ENCODE measurements around the gene NLRC5. TPM values are rescaled to one million over a fixed set of nuclear protein-coding genes. Genes with fewer than 3 reads are reported as not detected.
A peak's percentile ranks its signal among the peaks of the same experiment; 100 is the strongest.

NLRC5 gene
- total RNA-seq = 11.9 TPM

- peak; percentile 35 for DNase-seq
These were observed at the start of gene NLRC5 for GRCh38 chr16:56988948-56989945. TSS of gene NLRC5 (plus strand) at chr16:56989557. CDS start at chr16:57020713, 31,156 bp downstream.

GRCh38 chr16:56939801-56940200 is 49.6 kb upstream of the NLRC5 start:
- DNase-seq = no peak

- no peak for DNase-seq
These were observed 48.3 kb upstream of the NLRC5 start for GRCh38 chr16:56941092-56941491.

- no peak for DNase-seq
These were observed 47.5 kb upstream of the NLRC5 start for GRCh38 chr16:56941856-56942331.

- no peak for DNase-seq
These were observed 45.5 kb upstream of the NLRC5 start for GRCh38 chr16:56943761-56944375.

GRCh38 chr16:56944954-56945839 is 44.2 kb upstream of the NLRC5 start:
- DNase-seq = no peak

- DNase-seq = no peak
These were observed 43.4 kb upstream of the NLRC5 start for GRCh38 chr16:56945847-56946527.

- no peak for DNase-seq
These were observed 42.4 kb upstream of the NLRC5 start for GRCh38 chr16:56946767-56947603.

- DNase-seq = no peak
These were observed 41.8 kb upstream of the NLRC5 start for GRCh38 chr16:56947604-56947995.

- DNase-seq = no peak
These were observed 41.1 kb upstream of the NLRC5 start for GRCh38 chr16:56948234-56948633.

- no peak for DNase-seq
These were observed 39.3 kb upstream of the NLRC5 start for GRCh38 chr16:56950051-56950450.

GRCh38 chr16:56950455-56950854 is 38.9 kb upstream of the NLRC5 start:
- DNase-seq = no peak

GRCh38 chr16:56950881-56951771 is 38.2 kb upstream of the NLRC5 start:
- no peak for DNase-seq

- DNase-seq = no peak
These were observed 36.4 kb upstream of the NLRC5 start for GRCh38 chr16:56953006-56953405.

- no peak for DNase-seq
These were observed 33.3 kb upstream of the NLRC5 start for GRCh38 chr16:56956076-56956475.

- DNase-seq = no peak
These were observed 32.6 kb upstream of the NLRC5 start for GRCh38 chr16:56956756-56957155.

GRCh38 chr16:56960681-56961281 is 28.6 kb upstream of the NLRC5 start:
- no peak for DNase-seq

GRCh38 chr16:56961386-56961785 is 28.0 kb upstream of the NLRC5 start:
- no peak for DNase-seq

- DNase-seq = no peak
These were observed 27.5 kb upstream of the NLRC5 start, which contains the start of gene CETP for GRCh38 chr16:56961851-56962281. TSS of gene CETP (plus strand) at chr16:56961950. CDS start at chr16:56961980, 30 bp downstream.

Measured in skin of body (tissue), 2 donors.